Astrocyte of the spinal cord (primary cell): ENCODE data around the gene MMAA.
"Not testable (repeated sequence)": the region's sequence is repeated elsewhere in the genome, so short reads cannot be mapped to it uniquely, and the experiment has no call there.

Experiments used
- DNase-seq: peaks from one replicate; pipeline ENCODE4 v3.0.0; 2011; ENCODE audit warnings: low read depth, low spot score
- H3K4me3 ChIP-seq: 2 replicates; pipeline ENCODE4 v1.5.1; 2011; ENCODE audit warnings: low read depth, mild to moderate bottlenecking, low read length, moderate library complexity
- in situ Hi-C: cut with HindIII; loops from 2 replicates; pipeline ENCODE4 v1.10.0; 2017; ENCODE audit warnings: low sequenced_read_pairs
- TF ChIP-seq, protein P1 (sequence below): IDR thresholded peaks from 2 replicates; pipeline ENCODE4 v1.5.1; 2012; ENCODE audit warnings: low read depth, mild to moderate bottlenecking, low read length, inconsistent platforms

Gene MMAA

DNA sequence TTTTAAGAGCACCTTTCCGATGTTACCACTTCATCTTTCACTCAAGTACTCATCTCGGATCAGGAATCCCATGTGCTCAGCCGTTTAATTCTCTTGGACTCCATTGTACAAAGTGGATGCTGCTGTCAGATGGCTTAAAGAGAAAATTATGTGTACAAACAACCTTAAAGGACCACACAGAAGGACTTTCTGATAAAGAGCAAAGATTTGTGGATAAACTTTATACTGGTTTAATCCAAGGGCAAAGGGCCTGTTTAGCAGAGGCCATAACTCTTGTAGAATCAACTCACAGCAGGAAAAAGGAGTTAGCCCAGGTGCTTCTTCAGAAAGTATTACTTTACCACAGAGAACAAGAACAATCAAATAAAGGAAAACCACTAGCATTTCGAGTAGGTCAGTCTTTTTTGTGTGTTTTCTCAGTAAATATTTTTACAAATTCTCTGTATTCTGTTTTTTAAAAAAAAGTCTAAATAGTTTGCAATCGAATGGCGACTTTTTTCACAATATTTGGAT, 20.1 kb downstream of the MMAA start:
- no peak for DNase-seq
- no peak overlapping the region for H3K4me3 ChIP-seq
- TF ChIP-seq, protein P1, sequence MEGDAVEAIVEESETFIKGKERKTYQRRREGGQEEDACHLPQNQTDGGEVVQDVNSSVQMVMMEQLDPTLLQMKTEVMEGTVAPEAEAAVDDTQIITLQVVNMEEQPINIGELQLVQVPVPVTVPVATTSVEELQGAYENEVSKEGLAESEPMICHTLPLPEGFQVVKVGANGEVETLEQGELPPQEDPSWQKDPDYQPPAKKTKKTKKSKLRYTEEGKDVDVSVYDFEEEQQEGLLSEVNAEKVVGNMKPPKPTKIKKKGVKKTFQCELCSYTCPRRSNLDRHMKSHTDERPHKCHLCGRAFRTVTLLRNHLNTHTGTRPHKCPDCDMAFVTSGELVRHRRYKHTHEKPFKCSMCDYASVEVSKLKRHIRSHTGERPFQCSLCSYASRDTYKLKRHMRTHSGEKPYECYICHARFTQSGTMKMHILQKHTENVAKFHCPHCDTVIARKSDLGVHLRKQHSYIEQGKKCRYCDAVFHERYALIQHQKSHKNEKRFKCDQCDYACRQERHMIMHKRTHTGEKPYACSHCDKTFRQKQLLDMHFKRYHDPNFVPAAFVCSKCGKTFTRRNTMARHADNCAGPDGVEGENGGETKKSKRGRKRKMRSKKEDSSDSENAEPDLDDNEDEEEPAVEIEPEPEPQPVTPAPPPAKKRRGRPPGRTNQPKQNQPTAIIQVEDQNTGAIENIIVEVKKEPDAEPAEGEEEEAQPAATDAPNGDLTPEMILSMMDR = no peak
- in situ Hi-C loops = no loop called here

DNA sequence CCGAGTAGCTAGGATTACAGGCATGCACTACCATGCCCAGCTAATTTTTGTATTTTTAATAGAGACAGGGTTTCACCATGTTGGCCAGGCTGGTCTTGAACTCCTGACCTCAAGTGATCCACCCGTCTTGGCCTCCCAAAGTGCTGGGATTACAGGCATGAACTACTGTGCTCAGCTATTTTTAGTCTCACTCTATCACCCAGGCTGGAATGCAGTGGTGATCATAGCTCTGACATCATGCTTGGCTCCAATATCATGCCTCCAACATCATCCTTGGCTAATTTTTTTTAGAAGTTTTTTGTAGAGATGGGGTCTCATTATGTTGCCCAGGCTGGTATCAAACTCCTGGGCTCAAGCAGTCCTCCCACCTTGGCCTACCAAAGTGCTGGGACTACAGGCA, 21.1 kb downstream of the MMAA start:
- peak; percentile 57 for DNase-seq
- H3K4me3 ChIP-seq, in situ Hi-C loops: not testable (repeated sequence)

DNA sequence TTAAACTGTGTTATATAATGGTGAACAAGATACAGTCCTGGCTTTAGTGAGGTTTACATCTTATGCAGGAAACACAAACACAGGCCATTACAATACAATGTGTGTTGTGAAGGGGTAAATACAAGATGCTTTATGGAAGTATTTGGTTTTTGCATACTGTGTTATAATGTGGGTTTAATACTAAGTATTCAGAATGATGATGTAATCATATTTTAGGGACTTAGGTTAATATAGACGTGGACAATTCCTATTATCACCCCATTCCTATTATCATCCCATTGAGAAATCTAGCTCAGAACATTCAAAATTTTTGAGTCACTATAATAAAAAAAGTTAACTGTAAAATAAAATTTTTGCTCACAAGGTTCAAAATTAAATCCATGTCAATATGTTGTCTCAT, 24.1 kb downstream of the MMAA start:
- no peak overlapping the region for H3K4me3 ChIP-seq
- TF ChIP-seq, protein P1 = no peak
- in situ Hi-C loops = no loop called here
- DNase-seq = no peak

DNA sequence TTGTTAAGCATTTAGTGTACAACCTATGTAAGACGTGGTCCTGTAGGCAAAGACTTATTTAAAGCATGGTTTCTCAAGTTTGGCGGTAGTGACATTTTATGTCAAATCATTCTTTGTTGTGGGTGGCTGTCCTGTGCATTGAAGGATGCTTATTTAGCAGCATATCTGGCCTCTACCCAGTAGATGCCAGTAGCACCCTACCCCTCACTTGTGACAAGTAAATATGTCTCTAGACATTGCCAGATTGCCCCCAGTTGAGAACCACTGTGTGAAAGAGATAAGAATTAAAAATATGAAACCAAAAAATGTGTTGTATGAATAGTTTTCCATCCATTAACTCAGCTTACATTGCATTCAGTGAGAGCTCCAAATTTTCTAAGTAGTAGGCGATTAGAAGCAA, 25.5 kb downstream of the MMAA start:
- no peak for DNase-seq
- TF ChIP-seq, protein P1 = peak; percentile 8
- in situ Hi-C loops = no loop called here
- no peak overlapping the region for H3K4me3 ChIP-seq

DNA sequence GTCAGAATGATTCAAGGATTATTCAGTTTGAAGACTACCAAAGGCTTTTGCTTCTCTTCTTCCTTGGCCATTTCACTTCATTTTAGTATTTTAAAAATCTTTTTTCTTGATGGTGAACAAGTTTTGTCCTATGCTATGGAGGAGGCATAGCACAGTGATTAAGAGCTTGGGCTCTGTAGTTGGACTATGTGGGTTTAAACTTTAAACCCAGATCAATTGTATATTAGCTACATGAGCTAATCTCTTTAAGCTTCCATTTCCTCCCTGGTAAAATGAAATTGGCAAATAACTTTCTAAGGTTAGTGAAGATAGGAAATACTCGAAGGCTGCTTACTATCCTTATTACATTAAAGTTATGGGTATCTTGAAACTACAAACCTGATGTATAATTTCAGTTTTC, 37.0 kb downstream of the MMAA start:
- H3K4me3 ChIP-seq = no peak overlapping the region
- TF ChIP-seq, protein P1 = no peak
- in situ Hi-C loops = no loop called here
- no peak for DNase-seq

DNA sequence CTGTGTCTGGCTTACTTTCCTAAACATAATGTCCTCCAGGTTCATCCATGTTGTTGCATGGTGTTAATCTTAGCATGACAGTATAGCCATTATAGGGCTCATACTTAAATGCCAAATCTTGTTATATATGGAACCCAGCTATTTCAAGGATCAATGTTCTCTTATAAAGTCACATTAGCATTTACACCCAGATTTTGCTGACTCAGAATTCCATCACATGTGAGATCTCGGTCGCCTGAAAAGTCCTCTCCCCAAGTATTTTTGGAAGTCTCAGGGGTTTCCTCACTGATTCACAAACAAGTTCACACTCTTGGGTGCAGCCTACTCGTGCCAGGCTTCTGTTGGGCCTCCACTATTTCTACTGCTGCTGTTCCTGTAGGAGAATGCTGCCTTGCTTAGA, 40.9 kb downstream of the MMAA start:
- DNase-seq = no peak
- in situ Hi-C loops = no loop called here

DNA sequence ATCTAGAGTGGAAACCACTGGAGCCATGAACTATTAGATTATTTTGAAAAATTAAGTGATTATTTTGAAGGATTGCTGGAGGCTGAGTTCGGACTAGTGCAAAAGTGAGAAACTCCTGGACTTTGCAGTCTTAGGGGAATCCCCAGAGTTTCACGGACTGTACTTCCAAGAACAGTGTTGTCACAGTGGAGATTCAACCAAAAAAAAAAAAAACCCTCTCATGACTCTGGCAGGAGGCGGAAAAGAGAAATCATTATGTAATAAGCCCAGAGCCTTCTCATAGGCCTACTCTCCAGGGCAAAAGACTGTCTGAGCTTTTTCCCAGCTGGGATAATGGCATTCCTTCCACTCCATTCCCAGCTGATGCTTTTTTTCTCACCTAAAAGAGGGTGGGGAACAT, 44.0 kb downstream of the MMAA start:
- TF ChIP-seq, protein P1 = no peak
- in situ Hi-C loops = no loop called here
- H3K4me3 ChIP-seq = no peak overlapping the region
- no peak for DNase-seq

More for the DNA sequence above, 40.9 kb downstream of the MMAA start:
- H3K4me3 ChIP-seq = no peak overlapping the region
- TF ChIP-seq, protein P1 = no peak
